Sigmoid colon (tissue), 7 donors: ENCODE data around the gene LRRC43. TPM values are rescaled to one million over a fixed set of nuclear protein-coding genes. Genes with fewer than 3 reads are reported as not detected.
A peak's percentile ranks its signal among the peaks of the same experiment; 100 is the strongest.

Experiments used
- DNase-seq: peaks from one replicate; pipeline ENCODE4 v3.0.0-alpha.2; 2019
- H3K27ac ChIP-seq, 4 donors: fragments of 200-600 bp; sonication (generic); one replicate each; pipeline ENCODE4 v1.5.1; 2016 to 2019; ENCODE audit warnings: mild to moderate bottlenecking in 1 of 4
- H3K27me3 ChIP-seq, 3 donors: fragments of 200-600 bp; sonication (generic); one replicate each; pipeline ENCODE4 v1.5.1; 2019; ENCODE audit warnings: mild to moderate bottlenecking in 1 of 3
- H3K36me3 ChIP-seq, 4 donors: fragments of 200-600 bp; sonication (generic); one replicate each; pipeline ENCODE4 v1.5.1; 2016 to 2019
- H3K4me1 ChIP-seq, 4 donors: fragments of 200-600 bp; sonication (generic); one replicate each; pipeline ENCODE4 v1.5.1; 2017 to 2019
- H3K4me3 ChIP-seq, 4 donors: fragments of 200-600 bp; sonication (generic); one replicate each; pipeline ENCODE4 v1.5.1; 2017 to 2019; ENCODE audit warnings: mild to moderate bottlenecking in 2 of 4, moderate library complexity in 1 of 4
- H3K9me3 ChIP-seq, 4 donors: fragments of 200-600 bp in 3 of 4; sonication (generic) in 3 of 4; one replicate each; pipeline versions ENCODE4 v1.5.1 to v1.6.1; 2013 to 2019
- CTCF ChIP-seq, 4 experiments: fragments of 450-650 bp in 3 of 4; fragments of 200-600 bp in 1 of 4; IDR thresholded peaks; one replicate each; pipeline ENCODE4 v1.5.1; 2016 to 2019; ENCODE audit warnings: antibody characterized with exemption in 4 of 4, mild to moderate bottlenecking in 3 of 4, moderate library complexity in 2 of 4
- EP300 ChIP-seq, 4 donors: sonication (generic); formaldehyde crosslinking; IDR thresholded peaks; one replicate each; pipeline ENCODE4 v1.6.1; 2017; ENCODE audit warnings: antibody characterized with exemption in 4 of 4
- POLR2A ChIP-seq, 2 donors: fragments of 450-650 bp; IDR thresholded peaks; one replicate each; pipeline ENCODE4 v1.6.1; 2016; ENCODE audit warnings: antibody characterized with exemption in 2 of 2, mild to moderate bottlenecking in 2 of 2, moderate library complexity in 2 of 2
- POLR2AphosphoS5 ChIP-seq, 4 donors: sonication (generic); formaldehyde crosslinking; IDR thresholded peaks; one replicate each; pipeline ENCODE4 v1.6.1; 2017; ENCODE audit warnings: antibody characterized with exemption in 4 of 4
- WGBS, 2 donors: extraction: QIAGEN DNeasy Blood & Tissue Kit; methylation state at CpG; one replicate each; pipeline ENCODE4 v1.1.7; 2013; 5-methylcytosine and 5-hydroxymethylcytosine counted together
- intact Hi-C: fragments of 100-400 bp; cut with DNase I; formaldehyde crosslinking; loops from one replicate; pipeline ENCODE4 v1.15.1; 2023
- polyA plus RNA-seq, 3 donors: library from polyadenylated mRNA; stranded (reverse); fragments of 200-250 nt; gene quantifications; one replicate each; pipeline ENCODE4 v1.2.3, GENCODE V29; 2013
- total RNA-seq, 4 donors: library from RNA; depleted of rRNA; stranded (reverse); fragments of >200 nt; gene quantifications; one replicate each; pipeline ENCODE4 v1.1.0, GENCODE V29; 2016
- donor health status: healthy with polysubstance abuse.
- donor health status: Bipolar disorder and iron deficiency.
- donor health status: healthy.

Gene LRRC43
- total RNA-seq (1 to 10 TPM in 2 of 4 donors, under 1 TPM in 1, not detected in 1; 0.54 to 4.4 (median 1.9) TPM), polyA plus RNA-seq (under 1 TPM in 1 of 3 donors, not detected in 2; 0.19 TPM)

- TF ChIP-seq CTCF (IDR thresholded peaks at IDR 0.05), result no peak
- no peak for TF ChIP-seq POLR2AphosphoS5 (IDR thresholded peaks at IDR 0.05)
- TF ChIP-seq POLR2A (IDR thresholded peaks at IDR 0.05), result no peak
- TF ChIP-seq EP300 (IDR thresholded peaks at IDR 0.05), result no peak
- Histone ChIP-seq H3K4me1 (peaks cover 0 to 11% (median 5%) of the 10 kb centered on the region in 4 donors), H3K4me3 (peak within 1 kb of the TSS; percentile 25 to 63 (median 52)), H3K27me3 (no peaks in the 10 kb centered on the region), H3K27ac (peak within 1 kb of the TSS in 1 of 4 donors; percentile 22), H3K9me3 (no peaks in the 10 kb centered on the region), H3K36me3 (no peaks in the 10 kb centered on the region)
- 2 to 3% methylated on average over 63 of the region's 63 CpGs for WGBS, 2 donors
- no peak for DNase-seq
- intact Hi-C loops, result loop anchor here (10.0 kb wide), 1 partner anchor 148 kb away; no protein-coding TSS in a partner anchor
Observed at GRCh38 chr12:122182887-122183587, at the start of gene LRRC43. LRRC43 (plus strand) TSS chr12:122183123; CDS start chr12:122183145, 22 bp downstream.

- 73 to 82% methylated on average over 28 of the region's 28 CpGs for WGBS, 2 donors
- Histone ChIP-seq H3K27ac (no peak overlapping the region), H3K4me3 (no peak overlapping the region), H3K4me1 (no peaks in the 10 kb centered on the region), H3K36me3 (peaks cover 54 to 100% (median 72%) of the 10 kb centered on the region in 4 donors), H3K9me3 (no peaks in the 10 kb centered on the region), H3K27me3 (no peaks in the 10 kb centered on the region)
- no peak for DNase-seq
- intact Hi-C loops, result no loop called here
- TF ChIP-seq EP300 (IDR thresholded peaks at IDR 0.05), result no peak
- TF ChIP-seq POLR2AphosphoS5 (IDR thresholded peaks at IDR 0.05), result no peak
- TF ChIP-seq POLR2A (IDR thresholded peaks at IDR 0.05), result no peak
- no peak for TF ChIP-seq CTCF (IDR thresholded peaks at IDR 0.05)
Observed at GRCh38 chr12:122133192-122133950, 49.6 kb upstream of the LRRC43 start.

- Histone ChIP-seq H3K4me1 (no peaks in the 10 kb centered on the region), H3K36me3 (peaks cover 44 to 100% (median 71%) of the 10 kb centered on the region in 4 donors), H3K27me3 (no peaks in the 10 kb centered on the region), H3K4me3 (no peak overlapping the region), H3K27ac (no peak overlapping the region), H3K9me3 (no peaks in the 10 kb centered on the region)
- DNase-seq, result no peak
- intact Hi-C loops, result no loop called here
- WGBS, 2 donors, result 94 to 97% methylated on average over 18 of the region's 18 CpGs
- TF ChIP-seq EP300 (IDR thresholded peaks at IDR 0.05) (no peak), POLR2AphosphoS5 (IDR thresholded peaks at IDR 0.05) (peak in 1 of 4 donors; percentile 7), CTCF (IDR thresholded peaks at IDR 0.05) (no peak), POLR2A (IDR thresholded peaks at IDR 0.05) (no peak)
Observed at GRCh38 chr12:122135437-122136031, 47.4 kb upstream of the LRRC43 start.

- WGBS, 2 donors, result 85 to 87% methylated on average over 10 of the region's 10 CpGs
- peaks cover 55 to 100% (median 78%) of the 10 kb centered on the region in 4 donors for H3K36me3 ChIP-seq
- no peaks in the 10 kb centered on the region for H3K4me1 ChIP-seq
- no peak overlapping the region for H3K27ac ChIP-seq
- TF ChIP-seq CTCF (IDR thresholded peaks at IDR 0.05) (no peak), POLR2AphosphoS5 (IDR thresholded peaks at IDR 0.05) (no peak), POLR2A (IDR thresholded peaks at IDR 0.05) (no peak), EP300 (IDR thresholded peaks at IDR 0.05) (no peak)
- no peaks in the 10 kb centered on the region for H3K9me3 ChIP-seq
- no peak for DNase-seq
- H3K27me3 ChIP-seq, result no peaks in the 10 kb centered on the region
- H3K4me3 ChIP-seq, result no peak overlapping the region
- intact Hi-C loops, result no loop called here
Observed at GRCh38 chr12:122137229-122137628, 45.7 kb upstream of the LRRC43 start.
